H54 (cell line): ENCODE data around the gene MMEL1.
A peak's percentile ranks its signal among the peaks of the same experiment; 100 is the strongest.
"Not testable (repeated sequence)": the region's sequence is repeated elsewhere in the genome, so short reads cannot be mapped to it uniquely, and the experiment has no call there.

Source experiments
- DNase-seq: peaks from one replicate; pipeline ENCODE4 v3.0.0; 2011; ENCODE audit warnings: low spot score, mixed read lengths; ENCODE audit not compliant: insufficient read length
- FAIRE-seq: peaks from 3 replicates; lab custom pipeline; 2011; peaks lifted over from hg19 to GRCh38; lab: Jason Lieb, UNC
- POLR2A ChIP-seq: IDR thresholded peaks from 2 replicates; pipeline ENCODE4 v1.6.1; 2011; ENCODE audit warnings: low read depth, mild to moderate bottlenecking, low read length

The MMEL1 gene

GRCh38 chr1:2556277-2556677 is 76.5 kb downstream of the MMEL1 start, which contains the start of gene TNFRSF14:
TNFRSF14 (plus strand) TSS chr1:2556371; CDS start chr1:2556665, 294 bp downstream.
- FAIRE-seq (no peak), DNase-seq (no peak)
- peak; percentile 5; the same call in 1 of the 2 replicates for TF ChIP-seq POLR2A

- DNase-seq (no peak), FAIRE-seq (no peak)
- no peak for TF ChIP-seq POLR2A
These were observed 77.1 kb downstream of the MMEL1 start for GRCh38 chr1:2555634-2556276.

- no peak for TF ChIP-seq POLR2A
- DNase-seq (no peak), FAIRE-seq (no peak)
These were observed 78.0 kb downstream of the MMEL1 start for GRCh38 chr1:2554621-2555387.

GRCh38 chr1:2553871-2554620 is 78.8 kb downstream of the MMEL1 start:
- TF ChIP-seq POLR2A = no peak
- no peak for FAIRE-seq
- no peak for DNase-seq

- FAIRE-seq, DNase-seq: not testable (repeated sequence)
These were observed 79.7 kb downstream of the MMEL1 start for GRCh38 chr1:2553076-2553475.

- no peak for FAIRE-seq
These were observed 80.6 kb downstream of the MMEL1 start for GRCh38 chr1:2552189-2552588.

GRCh38 chr1:2551544-2551943 is 81.3 kb downstream of the MMEL1 start:
- not testable (repeated sequence) for FAIRE-seq, DNase-seq

More at GRCh38 chr1:2552189-2552588, 80.6 kb downstream of the MMEL1 start:
- DNase-seq = no peak
- TF ChIP-seq POLR2A = no peak

GRCh38 chr1:2550309-2550861 is 82.4 kb downstream of the MMEL1 start:
- FAIRE-seq, DNase-seq: not testable (repeated sequence)

- not testable (repeated sequence) for DNase-seq, FAIRE-seq
These were observed 83.3 kb downstream of the MMEL1 start for GRCh38 chr1:2549367-2550029.

GRCh38 chr1:2548068-2548589 is 84.7 kb downstream of the MMEL1 start:
- FAIRE-seq = no peak
- DNase-seq = peak; percentile 78
- TF ChIP-seq POLR2A = no peak

GRCh38 chr1:2547210-2548067 is 85.4 kb downstream of the MMEL1 start:
- FAIRE-seq = no peak
- TF ChIP-seq POLR2A = no peak
- DNase-seq = peak; percentile 52

GRCh38 chr1:2546515-2547209 is 86.2 kb downstream of the MMEL1 start:
- DNase-seq (peak; percentile 93), FAIRE-seq (peak; percentile 53)
- peak; percentile 44; the same call in 1 of the 2 replicates for TF ChIP-seq POLR2A
